Tibial nerve (tissue), 4 donors: Measurements from ENCODE around the gene CAMK1D. TPM values are rescaled to one million over a fixed set of nuclear protein-coding genes. Genes with fewer than 3 reads are reported as not detected.

Source experiments
- DNase-seq, 2 donors: peaks; one replicate each; pipeline ENCODE4 v3.0.0-alpha.2; 2019; ENCODE audit warnings: low spot score in 2 of 2
- H3K27ac ChIP-seq, 4 donors: fragments of 200-600 bp; sonication (generic) in 3 of 4; one replicate each; pipeline ENCODE4 v1.5.1; 2017 to 2019; ENCODE audit warnings: mild to moderate bottlenecking in 1 of 4
- H3K27me3 ChIP-seq, 2 donors: fragments of 200-600 bp; sonication (generic) in 1 of 2; one replicate each; pipeline versions ENCODE4 v1.5.1 to v1.6.0; 2017 to 2019
- H3K36me3 ChIP-seq, 3 donors: fragments of 200-600 bp; sonication (generic); one replicate each; pipeline ENCODE4 v1.5.1; 2018 to 2019
- H3K4me1 ChIP-seq, 4 donors: fragments of 200-600 bp; sonication (generic) in 3 of 4; one replicate each; pipeline ENCODE4 v1.5.1; 2017 to 2019
- H3K4me3 ChIP-seq, 4 donors: fragments of 200-600 bp; sonication (generic) in 3 of 4; one replicate each; pipeline ENCODE4 v1.5.1; 2017 to 2019; ENCODE audit warnings: mild to moderate bottlenecking in 1 of 4, moderate library complexity in 1 of 4
- H3K9me3 ChIP-seq, 4 donors: fragments of 200-600 bp; sonication (generic) in 3 of 4; one replicate each; pipeline ENCODE4 v1.5.1; 2017 to 2019
- EP300 ChIP-seq, 2 donors: sonication (generic); formaldehyde crosslinking; IDR thresholded peaks; one replicate each; pipeline ENCODE4 v1.6.1; 2017; ENCODE audit warnings: antibody characterized with exemption in 2 of 2, mild to moderate bottlenecking in 1 of 2
- POLR2A ChIP-seq, 2 donors: fragments of 450-650 bp; IDR thresholded peaks; one replicate each; pipeline ENCODE4 v1.6.1; 2017; ENCODE audit warnings: antibody characterized with exemption in 2 of 2, mild to moderate bottlenecking in 2 of 2, moderate library complexity in 2 of 2
- WGBS, 2 donors: methylation state at CpG; one replicate each; pipeline ENCODE4 v1.1.5; 2018; 5-methylcytosine and 5-hydroxymethylcytosine counted together
- total RNA-seq, 4 donors: library from RNA; depleted of rRNA; stranded (reverse); fragments of >200 nt; gene quantifications; one replicate each; pipeline ENCODE4 v1.1.0, GENCODE V29; 2016
- TF ChIP-seq, protein P1 (sequence below), 5 experiments: fragments of 200-600 bp in 3 of 5; fragments of 450-650 bp in 2 of 5; sonication (generic) in 3 of 5; IDR thresholded peaks; one replicate each; pipeline ENCODE4 v1.5.1; 2016 to 2019; ENCODE audit warnings: antibody characterized with exemption in 5 of 5, mild to moderate bottlenecking in 3 of 5, moderate library complexity in 2 of 5

Gene CAMK1D
- total RNA-seq, 4 donors from 2014 or later, result 6.9 to 20.5 (median 17.2) TPM

- DNase-seq, result no peak
- H3K9me3 ChIP-seq, result peaks cover 0 to 8% (median 0%) of the 10 kb centered on the region in 4 donors
- peaks cover 0 to 54% (median 5%) of the 10 kb centered on the region in 3 donors for H3K36me3 ChIP-seq
- peaks cover 0 to 2% (median 0%) of the 10 kb centered on the region in 4 donors for H3K4me1 ChIP-seq
- H3K27me3 ChIP-seq, result no peaks in the 10 kb centered on the region
- H3K4me3 ChIP-seq, result no peak overlapping the region
- 72 to 75% methylated on average over 7 of the region's 7 CpGs for WGBS, 2 donors
- no peak overlapping the region for H3K27ac ChIP-seq
- TF ChIP-seq EP300 (IDR thresholded peaks at IDR 0.05), result no peak
- no peak for TF ChIP-seq POLR2A (IDR thresholded peaks at IDR 0.05)
- TF ChIP-seq, protein P1, sequence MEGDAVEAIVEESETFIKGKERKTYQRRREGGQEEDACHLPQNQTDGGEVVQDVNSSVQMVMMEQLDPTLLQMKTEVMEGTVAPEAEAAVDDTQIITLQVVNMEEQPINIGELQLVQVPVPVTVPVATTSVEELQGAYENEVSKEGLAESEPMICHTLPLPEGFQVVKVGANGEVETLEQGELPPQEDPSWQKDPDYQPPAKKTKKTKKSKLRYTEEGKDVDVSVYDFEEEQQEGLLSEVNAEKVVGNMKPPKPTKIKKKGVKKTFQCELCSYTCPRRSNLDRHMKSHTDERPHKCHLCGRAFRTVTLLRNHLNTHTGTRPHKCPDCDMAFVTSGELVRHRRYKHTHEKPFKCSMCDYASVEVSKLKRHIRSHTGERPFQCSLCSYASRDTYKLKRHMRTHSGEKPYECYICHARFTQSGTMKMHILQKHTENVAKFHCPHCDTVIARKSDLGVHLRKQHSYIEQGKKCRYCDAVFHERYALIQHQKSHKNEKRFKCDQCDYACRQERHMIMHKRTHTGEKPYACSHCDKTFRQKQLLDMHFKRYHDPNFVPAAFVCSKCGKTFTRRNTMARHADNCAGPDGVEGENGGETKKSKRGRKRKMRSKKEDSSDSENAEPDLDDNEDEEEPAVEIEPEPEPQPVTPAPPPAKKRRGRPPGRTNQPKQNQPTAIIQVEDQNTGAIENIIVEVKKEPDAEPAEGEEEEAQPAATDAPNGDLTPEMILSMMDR (IDR thresholded peaks at IDR 0.05), result no peak
Measured at GRCh38 chr10:12819071-12819470, 469.7 kb downstream of the CAMK1D start.

DNA sequence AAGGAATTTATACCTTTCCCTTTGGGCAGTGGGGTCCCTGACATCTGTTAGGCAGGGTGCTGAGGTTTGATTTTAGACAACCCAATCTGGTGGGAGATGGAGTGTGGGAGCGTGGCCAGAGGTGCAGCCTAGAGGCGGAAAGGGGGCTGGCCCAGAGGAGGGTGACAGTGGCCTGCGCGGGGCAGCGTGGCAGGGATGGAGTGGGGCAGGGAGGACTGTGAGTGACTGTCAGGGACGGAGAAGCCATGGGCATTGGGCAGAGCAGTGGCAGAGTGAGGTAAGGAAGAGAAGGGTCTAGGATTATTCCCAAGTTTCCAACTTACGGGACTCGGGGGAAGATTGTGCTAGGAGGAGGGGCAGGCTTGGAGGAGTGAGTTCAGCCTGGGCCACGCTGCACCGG, 470.3 kb downstream of the CAMK1D start:
- Histone ChIP-seq H3K27me3 (no peaks in the 10 kb centered on the region), H3K4me1 (peaks cover 0 to 2% (median 0%) of the 10 kb centered on the region in 4 donors), H3K36me3 (peaks cover 0 to 48% (median 0%) of the 10 kb centered on the region in 3 donors), H3K4me3 (no peak overlapping the region), H3K9me3 (peaks cover 0 to 2% (median 0%) of the 10 kb centered on the region in 4 donors), H3K27ac (no peak overlapping the region)
- DNase-seq, result no peak
- TF ChIP-seq EP300 (IDR thresholded peaks at IDR 0.05), result no peak
- TF ChIP-seq, protein P1 (IDR thresholded peaks at IDR 0.05), result no peak
- no peak for TF ChIP-seq POLR2A (IDR thresholded peaks at IDR 0.05)
- 95 to 97% methylated on average over 10 of the region's 10 CpGs for WGBS, 2 donors

DNA sequence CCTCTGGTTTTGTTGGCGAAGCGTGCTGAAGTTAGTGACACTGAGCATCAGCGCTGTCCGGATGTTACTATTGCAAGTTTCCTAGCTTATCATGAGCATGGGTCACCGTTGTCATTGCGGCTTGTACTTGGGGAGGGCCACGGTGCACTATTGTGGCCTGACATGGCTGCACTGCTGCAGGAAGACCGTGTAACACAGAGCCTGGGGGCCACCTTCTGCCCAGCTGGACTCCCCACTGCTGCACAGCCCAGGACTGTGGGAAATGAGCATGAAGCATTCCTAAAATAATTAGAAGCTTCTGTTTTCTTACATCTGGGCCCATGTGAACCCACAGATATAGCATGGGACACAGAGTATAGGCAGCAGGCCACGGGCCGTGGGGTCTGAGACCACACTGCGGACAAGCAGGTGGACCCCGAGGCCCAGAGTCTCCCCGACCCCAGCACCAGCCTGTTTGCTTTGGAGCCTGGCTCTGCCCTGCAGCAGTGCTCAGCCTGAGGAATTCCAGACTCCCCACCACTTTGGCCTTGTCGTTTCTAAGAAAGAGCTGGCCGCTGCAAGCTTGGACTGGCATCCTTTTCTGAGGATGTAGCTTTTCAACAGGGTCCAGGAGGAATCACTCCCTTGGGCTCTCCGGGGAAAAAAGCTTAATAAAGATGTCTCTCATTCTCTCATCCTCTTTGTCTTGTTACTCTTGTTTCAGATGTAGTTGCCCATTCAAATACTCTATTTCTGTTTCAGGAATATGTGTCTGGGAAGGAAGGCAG, 473.0 kb downstream of the CAMK1D start:
- no peak for TF ChIP-seq EP300 (IDR thresholded peaks at IDR 0.05)
- TF ChIP-seq POLR2A (IDR thresholded peaks at IDR 0.05), result no peak
- TF ChIP-seq, protein P1 (IDR thresholded peaks at IDR 0.05), result no peak
- H3K9me3 ChIP-seq, result no peaks in the 10 kb centered on the region

DNA sequence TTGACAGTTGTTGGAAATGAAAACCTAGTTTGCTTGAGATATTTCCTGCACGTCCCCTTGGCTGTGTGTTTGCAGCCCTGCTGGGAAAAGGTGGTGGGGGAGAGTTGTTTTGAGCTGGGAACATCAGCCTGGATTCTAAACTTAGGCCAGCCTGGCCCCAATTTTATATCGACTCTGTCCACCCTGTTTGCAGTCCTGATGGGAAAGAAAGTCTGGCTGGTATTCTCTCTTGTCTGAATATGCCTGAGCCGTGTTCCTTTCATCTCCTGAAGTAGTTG, 473.5 kb downstream of the CAMK1D start:
- Histone ChIP-seq H3K27me3 (no peaks in the 10 kb centered on the region), H3K9me3 (no peaks in the 10 kb centered on the region), H3K4me3 (no peak overlapping the region), H3K36me3 (peaks cover 0 to 40% (median 0%) of the 10 kb centered on the region in 3 donors), H3K4me1 (peaks cover 0 to 2% (median 0%) of the 10 kb centered on the region in 4 donors), H3K27ac (no peak overlapping the region)
- no peak for DNase-seq
- TF ChIP-seq EP300 (IDR thresholded peaks at IDR 0.05) (no peak), POLR2A (IDR thresholded peaks at IDR 0.05) (no peak)
- TF ChIP-seq, protein P1 (IDR thresholded peaks at IDR 0.05), result no peak
- 78 to 85% methylated on average over 3 of the region's 3 CpGs for WGBS, 2 donors

More for the DNA sequence above, 473.0 kb downstream of the CAMK1D start:
- DNase-seq, result no peak
- WGBS, 2 donors, result 81 to 82% methylated on average over 16 of the region's 16 CpGs
- H3K36me3 ChIP-seq, result peaks cover 0 to 42% (median 0%) of the 10 kb centered on the region in 3 donors
- H3K27me3 ChIP-seq, result no peaks in the 10 kb centered on the region
- H3K27ac ChIP-seq, result no peak overlapping the region
- H3K4me3 ChIP-seq, result no peak overlapping the region
- H3K4me1 ChIP-seq, result peaks cover 0 to 2% (median 0%) of the 10 kb centered on the region in 4 donors

GRCh38 chr10:12823328-12823727, 474.0 kb downstream of the CAMK1D start:
- Histone ChIP-seq H3K36me3 (peaks cover 0 to 39% (median 0%) of the 10 kb centered on the region in 3 donors), H3K27me3 (no peaks in the 10 kb centered on the region), H3K27ac (no peak overlapping the region), H3K4me1 (peaks cover 0 to 2% (median 0%) of the 10 kb centered on the region in 4 donors), H3K9me3 (no peaks in the 10 kb centered on the region), H3K4me3 (no peak overlapping the region)
- TF ChIP-seq, protein P1 (IDR thresholded peaks at IDR 0.05), result no peak
- no peak for TF ChIP-seq POLR2A (IDR thresholded peaks at IDR 0.05)
- no peak for TF ChIP-seq EP300 (IDR thresholded peaks at IDR 0.05)
- no peak for DNase-seq
- WGBS, 2 donors, result 62 to 64% methylated on average over 3 of the region's 3 CpGs
